ENCODE measurements around the gene PPT1. TPM values are rescaled to one million over a fixed set of nuclear protein-coding genes. Genes with fewer than 3 reads are reported as not detected.
A peak's percentile ranks its signal among the peaks of the same experiment; 100 is the strongest.
"Not testable (repeated sequence)": the region's sequence is repeated elsewhere in the genome, so short reads cannot be mapped to it uniquely, and the experiment has no call there.

PPT1 gene
- polyA plus RNA-seq, 6 donors from 2014 or later: 110 to 213 (median 133) TPM

DNA sequence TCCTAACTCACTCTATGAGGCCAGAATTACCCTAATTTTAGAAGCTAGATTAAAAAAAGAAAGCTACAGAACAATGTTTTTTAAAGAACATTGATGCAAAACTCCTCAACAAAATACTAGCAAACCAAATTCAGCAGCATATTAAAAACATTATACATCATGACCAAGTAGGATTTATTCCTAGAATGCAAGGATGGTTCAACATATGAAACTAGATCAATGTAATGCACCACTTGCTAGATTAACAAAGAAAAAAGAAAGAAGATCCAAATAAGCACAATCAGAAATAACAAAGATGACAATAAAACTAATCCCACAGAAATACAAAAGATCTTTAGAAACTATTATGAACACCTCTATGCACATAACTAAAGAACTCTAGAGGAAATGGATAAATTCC is 13.3 kb upstream of the PPT1 start:
- H3K27ac Mint-ChIP-seq: no peak overlapping the region
- H3K9me3 Mint-ChIP-seq: peaks cover 9 to 51% (median 43%) of the 10 kb centered on the region in 7 donors

DNA sequence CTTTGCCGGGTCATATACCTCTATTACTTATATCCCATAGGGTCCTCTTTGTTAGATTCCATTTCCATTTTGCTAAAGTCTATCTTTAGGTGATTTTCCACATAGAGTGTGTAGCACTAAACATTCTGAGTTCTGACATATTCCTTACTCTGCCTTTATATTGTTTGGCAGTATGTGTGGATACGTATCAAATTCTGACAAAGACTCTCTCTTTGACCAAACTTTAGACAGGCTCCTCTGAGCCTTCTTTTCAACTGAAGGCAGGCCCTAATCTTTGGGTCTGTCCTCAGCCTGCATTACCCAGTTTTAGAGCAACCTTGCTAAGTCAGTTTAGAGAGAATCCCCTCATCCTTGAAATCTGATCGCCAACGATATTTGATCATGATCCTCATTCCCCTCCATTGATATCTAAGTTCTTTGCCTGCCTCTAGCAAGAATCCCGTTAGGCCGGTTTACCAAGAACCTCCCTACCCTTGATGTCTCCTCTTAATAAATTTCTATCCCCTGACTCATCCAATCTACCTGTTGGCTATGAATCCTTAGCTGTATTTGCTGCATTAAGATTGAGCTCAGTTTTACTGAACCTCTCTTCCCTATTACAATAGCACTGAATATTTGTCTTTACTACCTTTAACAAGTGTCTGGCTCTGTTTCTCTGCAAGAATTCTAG is 10.4 kb upstream of the PPT1 start:
- Mint-ChIP-seq H3K4me3 (no peak overlapping the region), H3K36me3 (peaks cover 6 to 34% of the 10 kb centered on the region in 2 donors), H3K27me3 (peaks cover 22 to 47% (median 34%) of the 10 kb centered on the region in 3 donors), H3K9me3 (peaks cover 10 to 48% (median 44%) of the 10 kb centered on the region in 7 donors), H3K27ac (no peak overlapping the region), H3K4me1 (no peaks in the 10 kb centered on the region)
- DNase-seq (no peak), ATAC-seq (ENCODE audit: low read depth in 2 of 2) (no peak)

More for the DNA sequence above, 13.3 kb upstream of the PPT1 start:
- Mint-ChIP-seq H3K27me3 (peaks cover 30 to 65% (median 39%) of the 10 kb centered on the region in 3 donors), H3K4me3 (no peak overlapping the region), H3K36me3 (peaks cover 6 to 29% of the 10 kb centered on the region in 2 donors), H3K4me1 (no peaks in the 10 kb centered on the region)
- no peak for ATAC-seq (ENCODE audit: low read depth in 2 of 2)
- DNase-seq: no peak

DNA sequence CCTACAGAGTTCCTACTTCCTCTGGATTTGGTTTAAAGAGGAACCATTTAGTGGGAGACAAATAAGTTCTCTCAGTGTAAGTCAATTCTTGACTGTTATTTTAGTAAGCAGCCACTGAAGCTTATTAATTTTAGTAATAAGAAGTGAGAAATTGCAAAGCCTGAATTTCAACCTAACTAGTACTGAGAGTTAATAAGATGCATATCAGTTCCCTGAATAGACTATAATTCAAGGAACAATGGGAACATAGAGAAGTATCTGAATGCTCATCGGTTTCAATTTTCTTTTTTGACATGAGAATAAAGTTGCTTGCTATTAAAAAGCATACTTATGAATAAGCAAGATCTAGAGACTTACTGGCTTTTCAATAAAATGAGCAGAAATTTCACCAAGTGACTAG is 8.0 kb upstream of the PPT1 start:
- Mint-ChIP-seq H3K9me3 (peaks cover 3 to 36% (median 25%) of the 10 kb centered on the region in 7 donors), H3K27me3 (peaks cover 20 to 28% (median 23%) of the 10 kb centered on the region in 3 donors), H3K4me1 (no peaks in the 10 kb centered on the region), H3K4me3 (no peak overlapping the region), H3K27ac (peak overlapping the region in 1 of 6 donors; percentile 21), H3K36me3 (peaks cover 0 to 18% of the 10 kb centered on the region in 2 donors)
- DNase-seq (no peak), ATAC-seq (ENCODE audit: low read depth in 2 of 2) (no peak)

DNA sequence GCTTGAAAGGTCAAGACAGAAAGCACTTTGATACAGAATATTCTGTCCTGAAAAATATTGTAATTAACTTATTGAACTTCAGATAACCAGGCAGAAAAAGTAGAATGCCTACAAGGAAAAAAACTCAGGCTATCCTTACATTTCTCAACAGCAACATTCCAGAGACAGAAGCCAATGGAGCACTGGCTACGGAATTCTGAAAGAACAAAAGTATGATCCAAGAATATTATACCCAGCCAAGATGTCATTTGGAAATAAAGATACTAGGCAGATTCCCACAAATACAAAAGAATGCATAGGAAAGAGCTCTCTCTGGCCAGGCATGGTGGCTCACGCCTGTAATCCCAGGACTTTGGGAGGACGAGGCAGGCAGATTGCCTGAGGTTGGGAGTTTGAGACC is 5.8 kb upstream of the PPT1 start:
- Mint-ChIP-seq H3K4me3 (no peak overlapping the region), H3K9me3 (peaks cover 3 to 22% (median 17%) of the 10 kb centered on the region in 7 donors), H3K27me3 (peaks cover 8 to 20% (median 13%) of the 10 kb centered on the region in 3 donors), H3K27ac (no peak overlapping the region), H3K4me1 (no peaks in the 10 kb centered on the region), H3K36me3 (peaks cover 0 to 11% of the 10 kb centered on the region in 2 donors)
- DNase-seq: no peak
- no peak for ATAC-seq (ENCODE audit: low read depth in 2 of 2)

DNA sequence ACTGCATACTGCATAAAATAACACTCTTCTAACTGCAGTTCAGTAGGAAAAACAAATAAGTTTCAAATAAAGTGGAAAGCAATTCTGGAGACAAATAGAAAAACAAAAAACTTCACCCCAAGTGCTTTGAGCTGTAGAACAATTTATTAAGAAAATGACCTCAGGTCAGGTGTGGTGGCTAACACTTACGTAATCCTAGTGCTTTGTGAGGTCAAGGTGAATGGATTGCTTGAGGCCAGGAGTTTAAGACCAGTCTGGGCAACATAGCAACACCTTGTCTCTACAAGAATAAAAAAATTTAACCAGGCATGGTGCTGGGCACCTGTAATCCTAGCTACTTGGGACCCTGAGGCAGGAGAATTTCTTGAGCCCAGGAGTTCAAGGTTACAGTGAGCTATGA is 5.0 kb upstream of the PPT1 start:
- peaks cover 0 to 11% of the 10 kb centered on the region in 2 donors for H3K36me3 Mint-ChIP-seq
- H3K27ac Mint-ChIP-seq: no peak overlapping the region
- ATAC-seq (ENCODE audit: low read depth in 2 of 2): no peak
- peaks cover 3 to 22% (median 16%) of the 10 kb centered on the region in 7 donors for H3K9me3 Mint-ChIP-seq
- peaks cover 5 to 8% (median 6%) of the 10 kb centered on the region in 3 donors for H3K4me1 Mint-ChIP-seq
- H3K27me3 Mint-ChIP-seq: peaks cover 0 to 16% (median 5%) of the 10 kb centered on the region in 3 donors
- no peak for DNase-seq
- H3K4me3 Mint-ChIP-seq: no peak overlapping the region

DNA sequence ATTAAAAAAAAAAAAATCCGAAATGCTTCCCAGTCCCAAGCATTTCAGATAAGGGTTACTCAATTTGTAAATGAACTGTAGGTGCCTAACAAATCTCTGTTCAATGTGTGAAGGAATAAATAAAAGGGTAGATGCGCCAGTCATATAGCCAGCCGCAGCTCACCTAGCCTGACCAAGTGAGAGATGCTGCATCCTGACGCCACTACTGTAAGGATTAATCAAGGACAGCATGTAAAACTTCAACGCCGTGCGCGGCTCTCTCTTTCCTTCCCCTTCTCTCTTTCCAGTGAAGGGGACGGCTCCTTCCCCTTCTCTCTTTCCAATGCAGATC is 441 bp downstream of the PPT1 start:
- peaks cover 0 to 4% (median 0%) of the 10 kb centered on the region in 7 donors for H3K9me3 Mint-ChIP-seq
- H3K27ac Mint-ChIP-seq: peak overlapping the region in 5 of 6 donors; percentile 52 to 97 (median 97)
- peak overlapping the region; percentile 93 to 98 (median 96) for H3K4me3 Mint-ChIP-seq
- ATAC-seq (ENCODE audit: low read depth in 2 of 2) (peak; percentile 13 to 19), DNase-seq (no peak)
- H3K4me1 Mint-ChIP-seq: peaks cover 26 to 31% (median 26%) of the 10 kb centered on the region in 3 donors
- peaks cover 0 to 6% of the 10 kb centered on the region in 2 donors for H3K36me3 Mint-ChIP-seq
- peaks cover 0 to 8% (median 0%) of the 10 kb centered on the region in 3 donors for H3K27me3 Mint-ChIP-seq

DNA sequence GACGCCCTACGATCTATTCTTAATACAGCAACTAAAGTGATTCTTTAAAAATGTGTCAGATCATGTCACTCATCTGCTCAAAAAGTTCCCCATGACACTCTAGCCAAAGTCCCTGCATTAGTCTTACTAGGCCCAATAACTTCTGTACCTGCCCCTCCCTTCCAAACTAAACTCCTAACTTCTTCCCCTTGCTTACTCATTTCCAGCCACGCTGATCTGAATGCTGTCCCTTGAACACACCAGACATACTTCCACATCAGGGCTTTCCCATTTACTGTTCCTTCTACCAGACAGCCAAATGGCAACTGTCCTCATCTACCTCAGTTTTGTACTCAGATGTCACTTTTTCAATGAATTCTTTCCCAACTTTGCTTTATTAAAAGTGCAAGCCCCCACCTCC is 1.2 kb downstream of the PPT1 start:
- ATAC-seq (ENCODE audit: low read depth in 2 of 2): no peak
- Mint-ChIP-seq H3K27me3 (peaks cover 0 to 6% (median 0%) of the 10 kb centered on the region in 3 donors), H3K36me3 (peaks cover 0 to 6% of the 10 kb centered on the region in 2 donors), H3K27ac (peak overlapping the region in 3 of 6 donors; percentile 29 to 67 (median 56)), H3K4me1 (peaks cover 26 to 31% (median 26%) of the 10 kb centered on the region in 3 donors), H3K9me3 (peaks cover 0 to 3% (median 0%) of the 10 kb centered on the region in 7 donors), H3K4me3 (peak overlapping the region in 4 of 8 donors; percentile 16 to 94 (median 34))
- DNase-seq: no peak

DNA sequence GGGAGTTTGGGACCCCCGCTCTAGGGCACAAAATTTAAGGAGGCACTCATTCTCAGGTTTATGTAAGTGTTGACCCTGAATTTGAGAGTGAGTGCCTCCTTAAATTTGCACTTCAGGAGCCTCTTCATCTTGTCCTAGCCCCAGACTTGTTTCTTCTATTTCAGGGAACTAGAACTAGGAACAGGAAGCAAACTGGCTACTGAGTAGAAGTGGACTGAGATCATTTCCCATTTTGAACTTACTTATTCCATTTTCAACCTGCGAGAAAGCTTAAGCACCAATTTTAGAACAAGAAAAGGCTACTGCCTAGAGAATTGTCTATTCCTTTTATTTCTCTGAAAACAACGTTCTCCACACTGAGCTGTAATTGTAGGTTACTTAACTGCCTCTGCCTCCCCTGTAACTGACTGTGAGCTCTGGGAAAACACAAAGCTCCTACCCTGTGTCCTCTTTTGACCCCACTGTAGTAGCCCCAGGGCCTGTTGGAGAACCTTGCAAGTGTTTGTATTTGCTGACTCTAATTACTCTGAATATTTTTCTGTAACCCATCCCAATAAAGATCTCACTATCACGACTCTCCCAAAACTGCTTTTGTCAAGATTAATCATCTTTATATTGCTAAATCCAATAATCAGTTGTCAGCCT is 2.5 kb downstream of the PPT1 start:
- Mint-ChIP-seq H3K9me3 (peaks cover 0 to 3% (median 0%) of the 10 kb centered on the region in 7 donors), H3K4me3 (peak overlapping the region in 1 of 8 donors; percentile 94), H3K27me3 (peaks cover 0 to under 1% (median 0%) of the 10 kb centered on the region in 3 donors), H3K36me3 (peaks cover 0 to 6% of the 10 kb centered on the region in 2 donors), H3K4me1 (peaks cover 26 to 31% (median 26%) of the 10 kb centered on the region in 3 donors), H3K27ac (peak overlapping the region in 1 of 6 donors; percentile 29)
- ATAC-seq (ENCODE audit: low read depth in 2 of 2) (no peak), DNase-seq (no peak)

DNA sequence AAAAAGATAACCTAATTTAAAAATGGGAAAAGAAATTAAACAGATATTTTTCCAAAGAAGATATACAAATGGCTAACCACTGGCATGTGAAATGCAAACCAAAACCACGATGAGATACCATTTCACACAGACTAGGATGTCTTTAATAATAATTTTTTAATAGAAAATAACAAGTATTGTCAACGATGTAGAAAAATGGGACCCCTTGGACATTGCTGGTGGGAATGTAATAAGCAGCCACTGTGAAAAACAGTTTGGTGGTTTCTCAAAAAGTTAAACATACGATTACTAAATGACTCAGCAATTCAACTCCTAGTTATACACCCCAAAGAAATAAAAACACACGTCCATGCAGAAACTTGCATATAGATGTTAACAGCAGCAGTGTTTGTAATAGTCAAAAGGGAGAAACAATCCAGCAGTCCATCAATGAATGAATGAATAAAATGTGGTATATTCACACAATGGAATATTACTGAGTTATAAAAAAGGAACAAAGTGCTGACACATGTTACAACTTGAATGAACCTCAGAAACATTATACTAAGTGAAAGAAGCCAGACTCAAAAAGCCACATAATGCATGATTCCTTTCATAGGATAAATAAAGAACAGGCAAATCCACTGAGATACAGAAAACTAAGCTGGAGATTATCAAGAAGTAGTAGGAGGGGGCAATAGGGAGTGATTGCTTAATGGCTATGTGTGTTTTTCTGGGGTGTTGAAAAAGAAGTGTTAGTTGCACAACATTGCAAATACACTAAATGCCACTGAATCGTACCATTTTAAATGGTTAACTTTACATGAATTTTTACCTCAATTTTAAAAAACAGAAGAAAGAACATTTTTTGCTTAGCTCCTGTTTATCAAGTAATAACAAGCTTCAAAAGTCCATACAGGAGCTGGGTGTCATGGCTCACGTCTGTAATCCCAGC is 4.1 kb downstream of the PPT1 start:
- Mint-ChIP-seq H3K4me1 (peaks cover 26 to 31% (median 26%) of the 10 kb centered on the region in 3 donors), H3K27me3 (no peaks in the 10 kb centered on the region), H3K36me3 (peaks cover 0 to 6% of the 10 kb centered on the region in 2 donors), H3K4me3 (peak overlapping the region in 1 of 8 donors; percentile 58), H3K9me3 (peaks cover 0 to 3% (median 0%) of the 10 kb centered on the region in 7 donors), H3K27ac (no peak overlapping the region)
- no peak for DNase-seq
- no peak for ATAC-seq (ENCODE audit: low read depth in 2 of 2)

DNA sequence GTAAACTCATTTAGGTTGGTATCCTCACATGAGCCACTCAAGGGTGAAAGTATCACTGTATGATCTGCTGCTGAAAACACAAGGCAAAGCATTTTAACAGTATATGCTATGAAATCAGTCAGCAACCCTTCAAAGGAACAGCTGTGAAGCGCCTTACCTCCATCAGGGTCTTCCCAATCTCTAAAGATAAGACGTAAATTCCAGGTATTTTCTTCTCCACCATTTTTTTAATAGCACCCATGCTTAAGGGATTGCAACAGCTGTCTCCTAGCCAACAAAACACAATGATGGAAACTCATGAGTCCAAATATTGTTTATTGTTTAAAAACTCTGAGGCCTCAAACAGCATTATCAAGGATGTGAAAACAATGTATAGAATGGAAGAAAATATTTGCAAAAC is 4.8 kb downstream of the PPT1 start:
- peaks cover 0 to 3% (median 0%) of the 10 kb centered on the region in 7 donors for H3K9me3 Mint-ChIP-seq
- ATAC-seq (ENCODE audit: low read depth in 2 of 2) (no peak), DNase-seq (no peak)
- no peak overlapping the region for H3K27ac Mint-ChIP-seq
- H3K4me1 Mint-ChIP-seq: peaks cover 20 to 25% (median 21%) of the 10 kb centered on the region in 3 donors
- no peaks in the 10 kb centered on the region for H3K27me3 Mint-ChIP-seq
- H3K36me3 Mint-ChIP-seq: peaks cover 6% of the 10 kb centered on the region in 2 donors
- H3K4me3 Mint-ChIP-seq: no peak overlapping the region

DNA sequence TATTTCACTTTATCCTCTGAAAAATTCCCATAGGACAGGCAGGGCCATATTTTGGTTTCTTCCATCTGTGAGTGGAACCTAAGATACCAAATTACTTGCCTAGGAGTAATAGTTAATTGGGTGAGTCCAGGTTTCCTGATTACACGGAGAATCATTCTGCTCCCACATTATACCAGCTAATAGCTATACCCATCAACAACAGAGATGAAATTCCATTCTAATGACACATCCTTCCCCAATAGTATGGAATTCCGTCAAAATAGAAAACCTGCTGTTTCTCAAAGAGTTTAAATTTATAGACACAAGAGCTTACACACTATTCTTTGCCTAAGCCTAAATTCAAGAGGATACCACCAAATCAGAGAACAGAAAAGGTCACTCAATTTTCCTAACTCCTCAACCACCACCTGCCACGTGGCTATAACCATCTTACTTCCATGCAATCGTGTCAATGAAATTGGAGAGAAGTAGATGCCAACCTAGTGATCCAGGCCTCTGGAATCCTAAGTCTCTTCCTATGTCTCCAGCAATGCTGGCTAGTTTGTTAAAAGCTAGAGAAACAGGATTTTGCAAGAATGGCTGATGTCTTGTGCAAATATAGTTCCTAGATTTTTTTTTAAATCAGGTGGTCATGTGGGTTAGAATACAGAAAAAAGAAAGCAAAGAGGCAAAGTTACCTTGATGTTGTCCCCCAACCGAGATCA is 6.2 kb downstream of the PPT1 start:
- DNase-seq (no peak), ATAC-seq (ENCODE audit: low read depth in 2 of 2) (no peak)
- Mint-ChIP-seq H3K27me3 (no peaks in the 10 kb centered on the region), H3K9me3 (peaks cover 0 to 3% (median 0%) of the 10 kb centered on the region in 7 donors), H3K4me3 (no peak overlapping the region), H3K27ac (no peak overlapping the region), H3K36me3 (peaks cover 9 to 13% of the 10 kb centered on the region in 2 donors), H3K4me1 (peaks cover 10 to 14% (median 11%) of the 10 kb centered on the region in 3 donors)

DNA sequence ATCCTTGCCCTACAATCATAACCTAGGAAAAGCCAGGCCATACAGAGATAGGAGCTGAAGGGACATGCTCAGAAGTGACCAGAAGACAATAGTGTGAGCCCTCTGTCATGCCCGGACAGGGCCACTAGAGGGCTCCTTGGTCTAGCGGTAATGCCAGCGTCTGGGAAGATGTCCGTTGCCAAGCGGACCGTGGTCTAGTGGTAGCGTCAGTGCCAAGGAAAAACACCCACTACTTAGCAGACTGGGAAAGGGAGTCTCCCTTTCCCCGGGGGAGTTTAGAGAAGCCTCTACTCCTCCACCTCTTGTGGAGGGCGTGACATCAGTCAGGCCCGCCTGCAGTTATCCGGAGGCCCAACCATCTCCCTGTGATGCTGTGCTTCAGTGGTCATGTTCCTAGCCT is 12.3 kb downstream of the PPT1 start:
- peak overlapping the region in 3 of 8 donors; percentile 35 to 76 (median 39) for H3K4me3 Mint-ChIP-seq
- H3K27me3 Mint-ChIP-seq; H3K9me3 Mint-ChIP-seq; ATAC-seq (ENCODE audit: low read depth in 2 of 2): not testable (repeated sequence)
- H3K36me3 Mint-ChIP-seq: peaks cover 9 to 11% of the 10 kb centered on the region in 2 donors
- DNase-seq: peak; percentile 30
- H3K4me1 Mint-ChIP-seq: peaks cover 7 to 17% (median 15%) of the 10 kb centered on the region in 3 donors
- peak overlapping the region in 1 of 6 donors; percentile 67 for H3K27ac Mint-ChIP-seq
